C4-2B (cell line): Measurements from ENCODE around the gene FRAS1.

Experiments used
- CTCF ChIP-seq: fragments of 450-650 bp; conservative IDR thresholded peaks from 2 replicates; pipeline ENCODE4 v1.5.1; 2017; ENCODE audit warnings: mild to moderate bottlenecking
- ZFX ChIP-seq: fragments of 450-650 bp; IDR thresholded peaks from 2 replicates; pipeline ENCODE4 v1.6.1; 2017

GRCh38 chr4:78372355-78372988, 315.3 kb downstream of the FRAS1 start:
- TF ChIP-seq CTCF (no peak), ZFX (no peak)
